HEK293 (cell line): ENCODE measurements around the gene ADD1.

Experiments used
- CTCF ChIA-PET: fragments of 350-600 bp; formaldehyde crosslinking; extraction: SDS; loops from one replicate; lab custom pipeline; 2021; ENCODE audit warnings: antibody characterized with exemption; lab: Yijun Ruan, JAX
- POLR2A ChIA-PET: fragments of 300-600 bp; formaldehyde crosslinking; extraction: SDS; loops from one replicate; lab custom pipeline; 2020; ENCODE audit warnings: antibody characterized with exemption, inconsistent platforms; lab: Yijun Ruan, JAX
- H3K27ac ChIP-seq: fragments of 200-500 bp; sonication (Bioruptor generic); 2 replicates; pipeline ENCODE4 v1.5.1; 2014; ENCODE audit warnings: low read depth, low read length, control low read depth, inconsistent platforms; ENCODE audit errors: extremely low read depth
- H3K36me3 ChIP-seq, 2 experiments: fragments of 200-500 bp in 1 of 2; sonication (Bioruptor generic) in 1 of 2; 1 replicate in 1 of 2; 2 replicates in 1 of 2; pipeline ENCODE4 v1.5.1; 2014 to 2017; ENCODE audit warnings: inconsistent platforms in 2 of 2, low read length in 2 of 2; ENCODE audit not compliant: control insufficient read depth in 2 of 2, insufficient read depth in 1 of 2
- H3K4me1 ChIP-seq: fragments of 200-500 bp; sonication (Bioruptor generic); 2 replicates; pipeline ENCODE4 v1.5.1; 2014; ENCODE audit warnings: mild to moderate bottlenecking, low read length, inconsistent platforms; ENCODE audit not compliant: control insufficient read depth, insufficient read depth
- H3K4me3 ChIP-seq: 2 replicates; pipeline ENCODE4 v1.5.1; 2011; ENCODE audit warnings: low read depth, mild to moderate bottlenecking, control low read depth, low read length, moderate library complexity
- H3K9me3 ChIP-seq: fragments of 200-500 bp; sonication (Bioruptor generic); 2 replicates; pipeline ENCODE4 v1.5.1; 2014; ENCODE audit warnings: low read depth, low read length, inconsistent platforms; ENCODE audit not compliant: control insufficient read depth, insufficient read depth
- IKZF3 ChIP-seq: fragments of 450-650 bp; IDR thresholded peaks from 2 replicates; pipeline ENCODE4 v1.5.0; 2018; ENCODE audit warnings: missing biosample characterization, mild to moderate bottlenecking, missing genetic modification characterization, moderate library complexity
- KLF8 ChIP-seq: fragments of 450-650 bp; formaldehyde crosslinking; IDR thresholded peaks from 2 replicates; pipeline ENCODE4 v1.5.1; 2016; ENCODE audit warnings: missing biosample characterization, missing genetic modification characterization
- TCF7L2 ChIP-seq: IDR thresholded peaks from 2 replicates; pipeline ENCODE4 v1.6.1; 2011; ENCODE audit warnings: low read depth, mild to moderate bottlenecking, inconsistent platforms, low read length, moderate library complexity, borderline replicate concordance
- ZFP69B ChIP-seq: fragments of 450-650 bp; formaldehyde crosslinking; IDR thresholded peaks from 2 replicates; pipeline ENCODE4 v1.5.1; 2016; ENCODE audit warnings: missing biosample characterization, missing genetic modification characterization
- ZNF10 ChIP-seq: fragments of 450-650 bp; formaldehyde crosslinking; IDR thresholded peaks from 2 replicates; pipeline ENCODE4 v1.5.1; 2017; ENCODE audit warnings: missing biosample characterization, missing genetic modification characterization
- ZNF121 ChIP-seq: fragments of 450-650 bp; formaldehyde crosslinking; IDR thresholded peaks from 2 replicates; pipeline ENCODE4 v1.5.1; 2016; ENCODE audit warnings: missing biosample characterization, missing genetic modification characterization
- ZNF133 ChIP-seq: fragments of 450-650 bp; formaldehyde crosslinking; IDR thresholded peaks from 2 replicates; pipeline ENCODE4 v1.5.1; 2016; ENCODE audit warnings: missing biosample characterization, missing genetic modification characterization
- ZNF146 ChIP-seq: fragments of 450-650 bp; formaldehyde crosslinking; IDR thresholded peaks from 2 replicates; pipeline ENCODE4 v1.5.1; 2016; ENCODE audit warnings: missing biosample characterization, missing genetic modification characterization
- ZNF202 ChIP-seq: fragments of 450-650 bp; formaldehyde crosslinking; IDR thresholded peaks from 2 replicates; pipeline ENCODE4 v1.5.1; 2016; ENCODE audit warnings: missing biosample characterization, missing genetic modification characterization, borderline replicate concordance
- ZNF280C ChIP-seq: fragments of 450-650 bp; formaldehyde crosslinking; IDR thresholded peaks from 2 replicates; pipeline ENCODE4 v1.5.1; 2016; ENCODE audit warnings: missing biosample characterization, missing genetic modification characterization
- ZNF302 ChIP-seq: fragments of 450-650 bp; formaldehyde crosslinking; IDR thresholded peaks from 2 replicates; pipeline ENCODE4 v1.5.1; 2016; ENCODE audit warnings: missing biosample characterization, missing genetic modification characterization, low read depth
- ZNF324 ChIP-seq: fragments of 450-650 bp; formaldehyde crosslinking; IDR thresholded peaks from 2 replicates; pipeline ENCODE4 v1.5.1; 2016; ENCODE audit warnings: missing biosample characterization, missing genetic modification characterization
- ZNF394 ChIP-seq: fragments of 450-650 bp; formaldehyde crosslinking; IDR thresholded peaks from 2 replicates; pipeline ENCODE4 v1.5.1; 2016; ENCODE audit warnings: missing biosample characterization, missing genetic modification characterization, mild to moderate bottlenecking, moderate library complexity, borderline replicate concordance
- ZNF555 ChIP-seq: fragments of 450-650 bp; formaldehyde crosslinking; conservative IDR thresholded peaks from 2 replicates; pipeline ENCODE4 v1.5.1; 2017; ENCODE audit warnings: missing biosample characterization, mild to moderate bottlenecking, missing genetic modification characterization, inconsistent platforms
- ZNF585B ChIP-seq: fragments of 450-650 bp; formaldehyde crosslinking; IDR thresholded peaks from 2 replicates; pipeline ENCODE4 v1.5.1; 2016; ENCODE audit warnings: missing biosample characterization, missing genetic modification characterization
- ZNF610 ChIP-seq: fragments of 450-650 bp; formaldehyde crosslinking; IDR thresholded peaks from 2 replicates; pipeline ENCODE4 v1.5.1; 2016; ENCODE audit warnings: missing biosample characterization, missing genetic modification characterization, borderline replicate concordance
- ZNF639 ChIP-seq: fragments of 450-650 bp; formaldehyde crosslinking; IDR thresholded peaks from 2 replicates; pipeline ENCODE4 v1.5.1; 2016; ENCODE audit warnings: missing biosample characterization, missing genetic modification characterization
- ZNF701 ChIP-seq: fragments of 450-650 bp; formaldehyde crosslinking; IDR thresholded peaks from 2 replicates; pipeline ENCODE4 v1.5.1; 2016; ENCODE audit warnings: missing biosample characterization, missing genetic modification characterization
- TF ChIP-seq, protein P1 (sequence below): fragments of 450-650 bp; formaldehyde crosslinking; IDR thresholded peaks from 2 replicates; pipeline ENCODE4 v1.5.1; 2016; ENCODE audit warnings: missing biosample characterization, missing genetic modification characterization

Gene ADD1

DNA sequence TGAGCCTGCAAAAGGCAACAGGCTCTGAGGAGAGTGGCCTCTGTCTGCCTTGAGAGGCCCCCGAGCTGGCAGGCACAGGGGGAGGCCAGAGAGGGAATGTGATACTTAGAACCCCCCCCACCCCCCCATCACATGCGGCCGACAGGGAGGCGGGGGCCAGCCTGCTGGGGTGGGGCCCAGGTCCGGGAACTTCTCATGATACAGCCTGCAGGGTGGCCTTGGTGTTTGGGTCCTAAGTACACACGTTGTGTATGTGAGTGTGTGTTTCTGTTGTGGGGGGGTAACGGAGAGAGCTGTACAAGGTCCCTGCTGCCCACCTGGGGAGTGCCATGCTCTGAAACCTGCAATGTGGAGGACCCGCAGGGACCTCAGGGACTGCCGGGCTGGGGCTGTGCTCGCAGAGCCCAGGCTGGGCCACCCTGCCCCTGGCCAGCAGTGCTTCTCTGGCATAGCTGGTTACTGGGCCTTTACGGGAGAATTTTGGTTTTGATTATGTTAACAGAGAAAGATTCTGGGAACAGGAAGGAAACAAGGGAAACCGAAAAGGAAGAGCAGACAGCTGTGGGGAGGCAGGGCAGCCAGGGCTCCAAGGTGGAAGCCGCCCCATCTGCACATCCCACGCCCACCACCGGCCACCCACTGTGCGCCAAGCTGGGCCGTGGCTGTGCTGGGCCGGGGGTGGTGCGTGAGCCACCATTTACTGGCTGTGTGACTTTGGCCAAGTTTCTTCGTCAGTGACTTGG lies 30.9 kb upstream of the ADD1 start (continued):
- TF ChIP-seq, protein P1, sequence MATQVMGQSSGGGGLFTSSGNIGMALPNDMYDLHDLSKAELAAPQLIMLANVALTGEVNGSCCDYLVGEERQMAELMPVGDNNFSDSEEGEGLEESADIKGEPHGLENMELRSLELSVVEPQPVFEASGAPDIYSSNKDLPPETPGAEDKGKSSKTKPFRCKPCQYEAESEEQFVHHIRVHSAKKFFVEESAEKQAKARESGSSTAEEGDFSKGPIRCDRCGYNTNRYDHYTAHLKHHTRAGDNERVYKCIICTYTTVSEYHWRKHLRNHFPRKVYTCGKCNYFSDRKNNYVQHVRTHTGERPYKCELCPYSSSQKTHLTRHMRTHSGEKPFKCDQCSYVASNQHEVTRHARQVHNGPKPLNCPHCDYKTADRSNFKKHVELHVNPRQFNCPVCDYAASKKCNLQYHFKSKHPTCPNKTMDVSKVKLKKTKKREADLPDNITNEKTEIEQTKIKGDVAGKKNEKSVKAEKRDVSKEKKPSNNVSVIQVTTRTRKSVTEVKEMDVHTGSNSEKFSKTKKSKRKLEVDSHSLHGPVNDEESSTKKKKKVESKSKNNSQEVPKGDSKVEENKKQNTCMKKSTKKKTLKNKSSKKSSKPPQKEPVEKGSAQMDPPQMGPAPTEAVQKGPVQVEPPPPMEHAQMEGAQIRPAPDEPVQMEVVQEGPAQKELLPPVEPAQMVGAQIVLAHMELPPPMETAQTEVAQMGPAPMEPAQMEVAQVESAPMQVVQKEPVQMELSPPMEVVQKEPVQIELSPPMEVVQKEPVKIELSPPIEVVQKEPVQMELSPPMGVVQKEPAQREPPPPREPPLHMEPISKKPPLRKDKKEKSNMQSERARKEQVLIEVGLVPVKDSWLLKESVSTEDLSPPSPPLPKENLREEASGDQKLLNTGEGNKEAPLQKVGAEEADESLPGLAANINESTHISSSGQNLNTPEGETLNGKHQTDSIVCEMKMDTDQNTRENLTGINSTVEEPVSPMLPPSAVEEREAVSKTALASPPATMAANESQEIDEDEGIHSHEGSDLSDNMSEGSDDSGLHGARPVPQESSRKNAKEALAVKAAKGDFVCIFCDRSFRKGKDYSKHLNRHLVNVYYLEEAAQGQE (tag by site-specific recombination): no peak
- TF ChIP-seq ZNF10: no peak
- TF ChIP-seq ZNF324: no peak
- no peak for TF ChIP-seq TCF7L2
- no peak for TF ChIP-seq ZNF302 (tag by site-specific recombination)
- TF ChIP-seq ZFP69B (tag by site-specific recombination): 0 out of 2 replicates have a peak, but pooled peaks have one; percentile 20
- TF ChIP-seq ZNF555 (tag by site-specific recombination): no peak
- TF ChIP-seq ZNF121 (tag by site-specific recombination): no peak
- no peak for TF ChIP-seq ZNF394
- no peak for TF ChIP-seq ZNF585B
- no peak for TF ChIP-seq ZNF202
- no peak for TF ChIP-seq ZNF701 (tag by site-specific recombination)
- TF ChIP-seq, all 188 proteins: peak for 7

GRCh38 chr4:2813446-2814405 lies 29.9 kb upstream of the ADD1 start:
- CTCF ChIA-PET: interaction anchor here (0.6 kb wide), 1 partner anchor 53 kb away, joined by 3 read pairs; no protein-coding TSS in a partner anchor
- Histone ChIP-seq H3K4me3 (no peak overlapping the region), H3K4me1 (no peaks in the 10 kb centered on the region)

More at GRCh38 chr4:2813446-2814405, 29.9 kb upstream of the ADD1 start:
- H3K36me3 ChIP-seq: no peaks in the 10 kb centered on the region
- H3K9me3 ChIP-seq: no peaks in the 10 kb centered on the region
- no peak for TF ChIP-seq KLF8 (tag by site-specific recombination)
- TF ChIP-seq ZNF280C (tag by site-specific recombination): no peak
- TF ChIP-seq ZNF610 (tag by site-specific recombination): no peak
- TF ChIP-seq ZNF639 (tag by site-specific recombination): no peak
- no peak for TF ChIP-seq IKZF3 (tag by site-specific recombination)
- no peak for TF ChIP-seq TCF7L2
- TF ChIP-seq ZNF133 (tag by site-specific recombination): no peak
- no peak for TF ChIP-seq ZNF146 (tag by site-specific recombination)
- TF ChIP-seq, all 188 proteins: peak for 0
- H3K27ac ChIP-seq: no peak overlapping the region
- POLR2A ChIA-PET: no interaction called here
